GM18526 (cell line): ENCODE results near the gene POM121.
"Not testable (repeated sequence)": the region's sequence is repeated elsewhere in the genome, so short reads cannot be mapped to it uniquely, and the experiment has no call there.

Source experiments
- POLR2A ChIP-seq: IDR thresholded peaks from 3 replicates; pipeline ENCODE4 v1.6.1; 2011; ENCODE audit not compliant: insufficient read length; ENCODE audit errors: extremely low read depth

The POM121 gene

GRCh38 chr7:72924733-72925545 is at the start of gene POM121:
Gene POM121 (plus strand): TSS chr7:72925095. CDS start chr7:72925122, 27 bp downstream.
- TF ChIP-seq POLR2A = peak; percentile 72

GRCh38 chr7:72879079-72879736 is 45.7 kb upstream of the POM121 start:
- peak; percentile 53 for TF ChIP-seq POLR2A

GRCh38 chr7:72879737-72880215 is 45.1 kb upstream of the POM121 start:
- TF ChIP-seq POLR2A = peak; percentile 39

DNA sequence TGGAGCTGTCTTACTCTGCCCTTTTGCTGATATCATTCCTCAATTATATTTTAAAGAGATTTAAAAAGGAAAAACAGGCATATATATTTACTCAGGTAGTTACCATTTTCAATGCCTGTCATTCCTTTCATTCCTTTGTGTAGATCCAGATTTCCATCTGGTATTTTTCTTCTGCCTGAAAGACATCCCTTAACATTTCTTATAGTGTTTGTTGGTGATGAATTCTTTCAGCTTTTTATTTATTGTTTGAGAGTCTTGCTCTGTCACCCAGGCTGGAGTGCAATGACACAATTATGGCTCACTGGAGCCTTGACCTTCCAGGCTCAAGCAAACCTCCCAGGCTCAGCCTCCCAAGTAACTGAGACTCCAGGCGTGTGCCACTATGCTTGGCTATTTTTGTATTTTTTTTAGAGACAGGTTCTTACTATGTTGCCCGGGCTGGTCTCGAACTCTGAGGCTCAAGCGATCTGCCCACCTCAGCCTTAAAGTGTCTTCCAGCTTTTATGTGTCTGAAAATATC is 5.6 kb upstream of the POM121 start:
- no peak for TF ChIP-seq POLR2A

DNA sequence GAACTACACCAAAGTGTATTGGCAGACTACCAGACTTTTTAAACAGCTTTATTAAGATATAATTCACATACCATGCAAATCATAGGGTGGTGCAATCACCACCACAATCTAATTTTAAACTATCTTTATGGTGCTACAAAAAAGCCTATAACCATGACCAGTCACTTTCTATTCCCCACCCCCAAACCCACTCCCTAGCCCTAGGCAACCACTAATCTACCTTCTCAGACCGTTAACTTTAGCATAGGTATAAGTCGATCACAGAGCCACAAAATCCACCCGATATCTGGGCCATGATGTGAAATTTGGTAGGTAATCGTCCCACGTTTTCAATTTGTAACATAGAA is 536 bp upstream of the POM121 start:
- no peak for TF ChIP-seq POLR2A

GRCh38 chr7:72925546-72926120 is 738 bp downstream of the POM121 start:
- TF ChIP-seq POLR2A = no peak

GRCh38 chr7:72968980-72969516 is 44.2 kb downstream of the POM121 start, which contains the start of gene TRIM74:
Gene TRIM74 (minus strand): TSS chr7:72969466. CDS start chr7:72966157, 3,309 bp downstream.
- TF ChIP-seq POLR2A = not testable (repeated sequence)
